ENCODE results near the gene PIP5KL1.

DNA sequence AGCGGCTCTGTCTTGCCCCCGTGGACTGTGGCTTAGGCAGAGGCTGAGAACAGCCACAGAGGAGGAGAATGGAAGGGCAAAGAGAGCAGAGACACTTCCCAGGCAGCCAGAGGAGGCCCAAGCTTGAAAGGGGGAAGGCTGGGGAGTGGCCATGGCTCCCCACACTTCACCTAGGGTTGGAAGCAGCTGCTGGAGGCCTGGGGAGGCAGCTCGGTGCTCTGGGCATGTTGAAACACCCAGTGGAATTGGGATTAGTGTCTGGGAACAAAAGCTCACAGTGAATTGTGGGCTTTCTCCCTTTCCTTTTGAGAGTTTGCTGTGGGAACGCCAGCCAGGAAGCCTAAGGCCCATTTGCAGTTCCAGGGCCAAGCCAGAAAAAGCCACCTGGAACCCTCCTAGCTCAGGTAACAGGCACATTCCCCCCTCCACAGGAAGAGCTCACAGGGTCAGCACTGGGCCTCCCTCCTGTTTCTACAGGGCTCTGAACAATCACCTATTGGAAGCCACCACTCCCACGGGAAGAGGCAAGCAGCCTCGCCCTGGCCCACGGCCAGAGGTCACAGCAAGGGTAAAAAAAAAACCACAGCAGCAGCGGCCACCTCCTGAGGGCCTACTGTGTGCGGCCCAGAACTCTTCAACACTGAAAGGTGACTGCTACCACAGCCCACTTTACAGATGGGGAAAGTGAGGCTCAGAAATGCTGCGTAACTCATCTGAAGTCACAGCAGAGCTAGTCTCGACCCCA is 30.0 kb upstream of the PIP5KL1 start:
- TF ChIP-seq CTCF (conservative IDR thresholded peaks at IDR 0.05) (no peak), EZH2 (IDR thresholded peaks at IDR 0.05; ENCODE audit: low read depth) (no peak)

Measured in PC-9 (cell line).